ENCODE data around the gene SAMD10.

SAMD10 gene

GRCh38 chr20:63945921-63946920, 33.2 kb downstream of the SAMD10 start:
- Mint-ChIP-seq H3K36me3 (ENCODE audit: low read depth) (peaks cover 5% of the 10 kb centered on the region), H3K4me1 (ENCODE audit: low read depth) (peaks cover 35% of the 10 kb centered on the region), H3K27ac (peak overlapping the region; percentile 31), H3K9me3 (no peaks in the 10 kb centered on the region), H3K27me3 (no peaks in the 10 kb centered on the region), H3K4me3 (no peak overlapping the region)

- H3K36me3 Mint-ChIP-seq (ENCODE audit: low read depth) = peaks cover 5% of the 10 kb centered on the region
- no peak overlapping the region for H3K4me3 Mint-ChIP-seq
- no peaks in the 10 kb centered on the region for H3K27me3 Mint-ChIP-seq
- no peaks in the 10 kb centered on the region for H3K9me3 Mint-ChIP-seq
- peaks cover 38% of the 10 kb centered on the region for H3K4me1 Mint-ChIP-seq (ENCODE audit: low read depth)
- no peak overlapping the region for H3K27ac Mint-ChIP-seq
These were observed 34.3 kb downstream of the SAMD10 start for GRCh38 chr20:63945031-63945658.

- no peaks in the 10 kb centered on the region for H3K27me3 Mint-ChIP-seq
- H3K4me1 Mint-ChIP-seq (ENCODE audit: low read depth) = peaks cover 32% of the 10 kb centered on the region
- no peaks in the 10 kb centered on the region for H3K9me3 Mint-ChIP-seq
- no peak overlapping the region for H3K27ac Mint-ChIP-seq
- H3K4me3 Mint-ChIP-seq = no peak overlapping the region
- H3K36me3 Mint-ChIP-seq (ENCODE audit: low read depth) = peaks cover 5% of the 10 kb centered on the region
These were observed 35.1 kb downstream of the SAMD10 start for GRCh38 chr20:63944078-63944941.

GRCh38 chr20:63943808-63944077, 35.7 kb downstream of the SAMD10 start:
- Mint-ChIP-seq H3K4me3 (no peak overlapping the region), H3K27me3 (no peaks in the 10 kb centered on the region), H3K9me3 (no peaks in the 10 kb centered on the region), H3K27ac (no peak overlapping the region), H3K4me1 (ENCODE audit: low read depth) (peaks cover 26% of the 10 kb centered on the region), H3K36me3 (ENCODE audit: low read depth) (peaks cover 5% of the 10 kb centered on the region)

- no peak overlapping the region for H3K27ac Mint-ChIP-seq
- H3K36me3 Mint-ChIP-seq (ENCODE audit: low read depth) = peaks cover 5% of the 10 kb centered on the region
- H3K4me1 Mint-ChIP-seq (ENCODE audit: low read depth) = peaks cover 20% of the 10 kb centered on the region
- no peaks in the 10 kb centered on the region for H3K27me3 Mint-ChIP-seq
- H3K9me3 Mint-ChIP-seq = no peaks in the 10 kb centered on the region
- H3K4me3 Mint-ChIP-seq = no peak overlapping the region
These were observed 36.3 kb downstream of the SAMD10 start for GRCh38 chr20:63942969-63943807.

GRCh38 chr20:63942250-63942951, 37.0 kb downstream of the SAMD10 start:
- Mint-ChIP-seq H3K27me3 (no peaks in the 10 kb centered on the region), H3K27ac (peak overlapping the region; percentile 11), H3K36me3 (ENCODE audit: low read depth) (peaks cover 5% of the 10 kb centered on the region), H3K4me1 (ENCODE audit: low read depth) (peaks cover 13% of the 10 kb centered on the region), H3K9me3 (no peaks in the 10 kb centered on the region), H3K4me3 (no peak overlapping the region)

GRCh38 chr20:63941282-63942081, 38.0 kb downstream of the SAMD10 start:
- no peak overlapping the region for H3K4me3 Mint-ChIP-seq
- H3K27me3 Mint-ChIP-seq = no peaks in the 10 kb centered on the region
- peaks cover 6% of the 10 kb centered on the region for H3K4me1 Mint-ChIP-seq (ENCODE audit: low read depth)
- peaks cover 8% of the 10 kb centered on the region for H3K36me3 Mint-ChIP-seq (ENCODE audit: low read depth)
- H3K27ac Mint-ChIP-seq = peak overlapping the region; percentile 40
- no peaks in the 10 kb centered on the region for H3K9me3 Mint-ChIP-seq

GRCh38 chr20:63940472-63941266, 38.8 kb downstream of the SAMD10 start:
- Mint-ChIP-seq H3K4me3 (no peak overlapping the region), H3K4me1 (ENCODE audit: low read depth) (peaks cover 6% of the 10 kb centered on the region), H3K27me3 (no peaks in the 10 kb centered on the region), H3K27ac (peak overlapping the region; percentile 40), H3K9me3 (no peaks in the 10 kb centered on the region), H3K36me3 (ENCODE audit: low read depth) (peaks cover 15% of the 10 kb centered on the region)

- H3K36me3 Mint-ChIP-seq (ENCODE audit: low read depth) = peaks cover 17% of the 10 kb centered on the region
- H3K4me3 Mint-ChIP-seq = no peak overlapping the region
- H3K27me3 Mint-ChIP-seq = no peaks in the 10 kb centered on the region
- peaks cover 6% of the 10 kb centered on the region for H3K4me1 Mint-ChIP-seq (ENCODE audit: low read depth)
- no peak overlapping the region for H3K27ac Mint-ChIP-seq
- no peaks in the 10 kb centered on the region for H3K9me3 Mint-ChIP-seq
These were observed 39.4 kb downstream of the SAMD10 start for GRCh38 chr20:63940071-63940471.

- Mint-ChIP-seq H3K36me3 (ENCODE audit: low read depth) (peaks cover 19% of the 10 kb centered on the region), H3K4me3 (no peak overlapping the region), H3K27me3 (no peaks in the 10 kb centered on the region)
These were observed 40.1 kb downstream of the SAMD10 start for GRCh38 chr20:63939061-63939935.

GRCh38 chr20:63937596-63937995, 41.8 kb downstream of the SAMD10 start:
- H3K9me3 Mint-ChIP-seq = no peaks in the 10 kb centered on the region
- peaks cover 19% of the 10 kb centered on the region for H3K36me3 Mint-ChIP-seq (ENCODE audit: low read depth)
- no peaks in the 10 kb centered on the region for H3K27me3 Mint-ChIP-seq
- H3K4me3 Mint-ChIP-seq = no peak overlapping the region
- H3K4me1 Mint-ChIP-seq (ENCODE audit: low read depth) = peaks cover 6% of the 10 kb centered on the region
- H3K27ac Mint-ChIP-seq = no peak overlapping the region

More at GRCh38 chr20:63939061-63939935, 40.1 kb downstream of the SAMD10 start:
- no peaks in the 10 kb centered on the region for H3K9me3 Mint-ChIP-seq
- peaks cover 6% of the 10 kb centered on the region for H3K4me1 Mint-ChIP-seq (ENCODE audit: low read depth)
- H3K27ac Mint-ChIP-seq = no peak overlapping the region

GRCh38 chr20:63935447-63935846, 44.0 kb downstream of the SAMD10 start:
- Mint-ChIP-seq H3K4me1 (ENCODE audit: low read depth) (no peaks in the 10 kb centered on the region), H3K9me3 (no peaks in the 10 kb centered on the region), H3K27me3 (no peaks in the 10 kb centered on the region), H3K4me3 (no peak overlapping the region), H3K36me3 (ENCODE audit: low read depth) (peaks cover 36% of the 10 kb centered on the region), H3K27ac (no peak overlapping the region)
